ENCODE measurements around the gene MAST1.

MAST1 gene

DNA sequence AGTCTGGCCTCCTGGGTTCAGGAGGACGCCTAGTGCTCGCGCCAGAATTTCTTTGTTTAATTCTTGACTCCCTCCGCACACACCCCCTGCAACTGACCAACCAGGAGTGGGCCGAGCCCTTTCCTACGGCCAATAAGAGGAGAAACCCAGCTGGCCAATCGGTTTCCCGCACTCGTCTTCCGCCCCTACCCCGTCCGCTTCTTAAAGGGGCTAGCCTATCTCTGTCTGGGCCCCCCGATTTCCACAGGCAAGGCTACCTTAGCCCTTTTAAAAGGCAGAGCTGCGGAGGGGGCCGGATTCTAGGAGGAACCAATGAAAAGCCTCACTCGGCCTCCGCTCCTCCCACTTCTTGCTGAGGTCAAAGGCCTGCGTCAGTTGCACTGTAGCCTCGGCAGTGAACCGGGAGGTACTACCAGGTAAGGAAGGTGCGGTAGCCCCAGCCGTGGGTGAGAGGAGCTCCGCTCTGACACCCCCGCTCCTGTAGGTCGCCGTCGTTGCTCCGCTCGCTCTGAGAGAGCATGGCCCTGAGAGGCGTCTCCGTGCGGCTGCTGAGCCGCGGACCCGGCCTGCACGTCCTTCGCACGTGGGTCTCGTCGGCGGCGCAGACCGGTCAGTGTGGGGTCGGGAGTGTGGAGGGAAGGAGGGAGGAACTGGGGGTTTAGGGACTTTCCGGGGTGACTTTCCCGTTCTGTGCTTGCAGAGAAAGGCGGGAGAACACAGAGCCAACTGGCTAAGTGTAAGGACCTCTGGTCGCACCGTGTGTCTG lies 52.7 kb downstream of the MAST1 start, which contains the start of gene GCDH:
TSS of gene GCDH (plus strand) at position 374 of the 766 bp plus-strand sequence. CDS start at position 519, 145 bp downstream.
- DNase-seq: peak; percentile 98
- Histone ChIP-seq H3K4me1 (no peaks in the 10 kb centered on the region; the same call in 1 of the 2 replicates), H3K9me3 (no peaks in the 10 kb centered on the region), H3K27me3 (peaks cover under 1% of the 10 kb centered on the region), H3K36me3 (no peaks in the 10 kb centered on the region), H3K4me3 (ENCODE audit: low read depth, low read length) (peak within 1 kb of the TSS; percentile 79)
- TF ChIP-seq, protein P1, sequence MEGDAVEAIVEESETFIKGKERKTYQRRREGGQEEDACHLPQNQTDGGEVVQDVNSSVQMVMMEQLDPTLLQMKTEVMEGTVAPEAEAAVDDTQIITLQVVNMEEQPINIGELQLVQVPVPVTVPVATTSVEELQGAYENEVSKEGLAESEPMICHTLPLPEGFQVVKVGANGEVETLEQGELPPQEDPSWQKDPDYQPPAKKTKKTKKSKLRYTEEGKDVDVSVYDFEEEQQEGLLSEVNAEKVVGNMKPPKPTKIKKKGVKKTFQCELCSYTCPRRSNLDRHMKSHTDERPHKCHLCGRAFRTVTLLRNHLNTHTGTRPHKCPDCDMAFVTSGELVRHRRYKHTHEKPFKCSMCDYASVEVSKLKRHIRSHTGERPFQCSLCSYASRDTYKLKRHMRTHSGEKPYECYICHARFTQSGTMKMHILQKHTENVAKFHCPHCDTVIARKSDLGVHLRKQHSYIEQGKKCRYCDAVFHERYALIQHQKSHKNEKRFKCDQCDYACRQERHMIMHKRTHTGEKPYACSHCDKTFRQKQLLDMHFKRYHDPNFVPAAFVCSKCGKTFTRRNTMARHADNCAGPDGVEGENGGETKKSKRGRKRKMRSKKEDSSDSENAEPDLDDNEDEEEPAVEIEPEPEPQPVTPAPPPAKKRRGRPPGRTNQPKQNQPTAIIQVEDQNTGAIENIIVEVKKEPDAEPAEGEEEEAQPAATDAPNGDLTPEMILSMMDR (IDR thresholded peaks at IDR 0.05; ENCODE audit: low read depth, low read length): no peak; the same call in 1 of the 2 replicates

DNA sequence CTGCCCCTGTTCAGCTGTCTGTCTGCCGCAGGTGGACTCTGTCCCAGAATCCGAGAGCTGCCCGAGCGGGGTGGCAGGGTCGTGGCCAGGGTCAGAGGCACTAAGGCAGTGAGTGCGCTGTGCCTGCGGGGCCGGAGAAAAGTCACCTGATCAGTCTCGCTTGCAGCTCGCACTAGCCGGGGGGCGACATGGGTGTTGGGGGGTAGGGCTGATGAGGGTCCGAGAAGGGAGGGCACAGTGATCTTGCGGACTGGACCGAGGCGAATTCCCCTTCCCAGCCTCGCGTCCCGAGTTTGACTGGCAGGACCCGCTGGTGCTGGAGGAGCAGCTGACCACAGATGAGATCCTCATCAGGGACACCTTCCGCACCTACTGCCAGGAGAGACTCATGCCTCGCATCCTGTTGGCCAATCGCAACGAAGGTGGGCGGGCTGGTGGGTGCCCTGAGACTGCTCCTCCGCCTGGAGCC lies 53.3 kb downstream of the MAST1 start:
- H3K4me3 ChIP-seq (ENCODE audit: low read depth, low read length): peak overlapping the region; percentile 79
- no peak for DNase-seq
- no peaks in the 10 kb centered on the region for H3K36me3 ChIP-seq
- TF ChIP-seq, protein P1 (IDR thresholded peaks at IDR 0.05; ENCODE audit: low read depth, low read length): no peak
- no peaks in the 10 kb centered on the region; the same call in 1 of the 2 replicates for H3K27me3 ChIP-seq
- H3K9me3 ChIP-seq: no peaks in the 10 kb centered on the region
- H3K4me1 ChIP-seq: no peaks in the 10 kb centered on the region

DNA sequence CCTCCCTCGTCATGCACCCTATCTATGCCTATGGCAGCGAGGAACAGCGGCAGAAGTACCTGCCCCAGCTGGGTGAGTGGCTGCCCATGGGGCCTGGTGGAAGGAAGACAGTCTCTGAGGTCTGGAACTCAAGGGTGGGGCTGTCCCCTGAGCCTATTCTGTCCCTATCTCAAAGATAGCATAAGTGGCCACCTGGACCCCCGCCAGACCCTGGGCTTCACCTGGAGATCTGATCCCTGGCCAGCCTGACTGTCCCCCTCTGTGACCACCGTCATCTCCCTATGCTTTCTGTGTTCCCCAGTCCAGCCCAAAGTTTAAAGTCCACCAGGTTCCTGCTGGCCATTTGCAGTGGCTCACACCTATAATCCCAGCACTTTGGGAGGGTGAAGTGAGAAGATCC lies 55.3 kb downstream of the MAST1 start:
- H3K9me3 ChIP-seq: no peaks in the 10 kb centered on the region
- no peak for DNase-seq
- H3K27me3 ChIP-seq: no peaks in the 10 kb centered on the region
- H3K36me3 ChIP-seq: no peaks in the 10 kb centered on the region
- H3K4me1 ChIP-seq: no peaks in the 10 kb centered on the region
- H3K4me3 ChIP-seq (ENCODE audit: low read depth, low read length): no peak overlapping the region
- TF ChIP-seq, protein P1 (IDR thresholded peaks at IDR 0.05; ENCODE audit: low read depth, low read length): no peak

DNA sequence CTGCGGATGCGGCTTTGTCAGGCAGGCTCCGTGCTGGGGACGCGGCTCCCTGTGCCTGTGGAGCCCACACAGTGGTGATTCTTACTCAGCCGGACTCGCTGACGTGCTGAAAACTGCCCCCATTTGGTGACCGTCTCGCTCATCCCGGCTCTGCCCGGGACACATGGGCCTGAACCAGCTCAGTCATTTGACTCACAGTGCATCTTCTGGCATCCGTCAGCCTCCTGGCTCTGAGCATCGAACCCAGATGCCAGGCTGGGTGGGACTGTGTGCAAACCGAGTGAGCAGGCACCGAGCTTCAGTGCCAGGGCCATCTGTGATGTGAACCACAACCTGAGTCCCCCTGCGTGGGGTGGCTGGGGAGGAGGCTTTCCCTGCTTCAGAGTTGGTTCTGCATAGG lies 58.1 kb downstream of the MAST1 start:
- no peaks in the 10 kb centered on the region for H3K27me3 ChIP-seq
- H3K4me3 ChIP-seq (ENCODE audit: low read depth, low read length): no peak overlapping the region
- DNase-seq: no peak
- no peaks in the 10 kb centered on the region for H3K4me1 ChIP-seq
- H3K9me3 ChIP-seq: no peaks in the 10 kb centered on the region
- no peaks in the 10 kb centered on the region for H3K36me3 ChIP-seq
- TF ChIP-seq, protein P1 (IDR thresholded peaks at IDR 0.05; ENCODE audit: low read depth, low read length): no peak

DNA sequence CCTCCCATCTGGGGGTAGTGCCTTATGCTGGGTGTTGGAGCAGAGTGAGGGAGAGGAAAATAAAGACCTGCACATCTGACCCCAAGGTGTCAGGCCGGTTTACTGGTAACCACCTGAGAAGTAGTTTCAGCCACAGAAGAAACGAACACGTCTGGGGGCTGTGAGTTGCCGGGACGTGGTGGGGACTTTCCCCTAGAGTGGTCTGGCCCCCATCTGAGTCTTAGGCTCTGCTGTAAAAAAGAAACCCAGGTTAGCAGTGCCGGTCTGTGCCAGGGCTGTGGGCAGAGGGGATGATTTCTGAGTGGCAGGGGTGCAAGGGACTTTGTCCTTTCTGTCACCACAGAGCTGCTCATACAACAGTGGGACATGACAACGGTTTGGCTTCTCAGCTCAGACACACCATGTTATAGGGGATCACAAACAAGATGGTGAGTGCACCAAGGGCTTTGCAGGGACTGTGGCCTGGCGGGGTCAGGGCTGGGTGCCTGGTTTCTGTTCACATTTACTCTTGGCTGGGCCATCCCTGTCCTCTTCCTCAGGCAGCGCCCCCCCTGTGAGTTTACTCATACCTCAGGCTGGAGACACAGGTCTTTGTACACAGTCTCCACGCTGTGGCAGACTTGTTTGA lies 61.7 kb downstream of the MAST1 start:
- H3K9me3 ChIP-seq: no peaks in the 10 kb centered on the region
- DNase-seq: no peak
- no peaks in the 10 kb centered on the region for H3K36me3 ChIP-seq
- TF ChIP-seq, protein P1 (IDR thresholded peaks at IDR 0.05; ENCODE audit: low read depth, low read length): no peak
- H3K4me1 ChIP-seq: no peaks in the 10 kb centered on the region
- H3K4me3 ChIP-seq (ENCODE audit: low read depth, low read length): no peak overlapping the region
- H3K27me3 ChIP-seq: no peaks in the 10 kb centered on the region

DNA sequence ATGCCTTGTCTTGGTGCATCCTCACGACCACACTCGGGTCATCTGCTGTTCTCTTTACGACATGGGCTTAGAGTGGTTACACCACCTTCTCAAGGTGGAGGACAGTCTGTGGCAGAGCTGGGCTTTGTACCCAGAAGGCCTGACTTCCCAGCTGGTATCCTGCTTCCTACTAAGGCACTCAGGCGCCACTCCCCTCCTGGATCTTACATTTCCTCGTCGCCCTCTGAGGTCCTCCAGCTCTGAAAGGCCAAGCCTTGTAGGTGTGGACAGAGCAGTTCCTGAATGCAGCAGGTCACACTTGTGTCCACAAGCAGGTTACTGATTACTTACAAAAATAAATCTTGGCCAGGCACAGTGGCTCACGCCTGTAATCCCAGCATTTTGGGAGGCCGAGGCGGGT lies 68.9 kb downstream of the MAST1 start:
- no peaks in the 10 kb centered on the region for H3K27me3 ChIP-seq
- no peaks in the 10 kb centered on the region for H3K36me3 ChIP-seq
- H3K4me3 ChIP-seq (ENCODE audit: low read depth, low read length): no peak overlapping the region
- no peaks in the 10 kb centered on the region for H3K9me3 ChIP-seq
- no peak for DNase-seq
- TF ChIP-seq, protein P1 (IDR thresholded peaks at IDR 0.05; ENCODE audit: low read depth, low read length): no peak
- no peaks in the 10 kb centered on the region for H3K4me1 ChIP-seq

All from BE2C (cell line).